Fibroblast of mammary gland (primary cell): ENCODE measurements around the gene NCS1.

Experiments
- DNase-seq: peaks from one replicate; pipeline ENCODE4 v3.0.0-alpha.2; 2010; ENCODE audit warnings: low read depth
- H3K4me3 ChIP-seq: 2 replicates; pipeline ENCODE4 v1.5.1; 2011; ENCODE audit warnings: low read depth, mild to moderate bottlenecking, low read length, moderate library complexity; ENCODE audit not compliant: control insufficient read depth
- TF ChIP-seq, protein P1 (sequence below): conservative IDR thresholded peaks from 2 replicates; pipeline ENCODE4 v1.5.1; 2011; ENCODE audit warnings: low read depth, low read length, inconsistent platforms; ENCODE audit not compliant: control insufficient read depth, insufficient read depth

The NCS1 gene

GRCh38 chr9:130177898-130178805 is 5.9 kb downstream of the NCS1 start:
- TF ChIP-seq, protein P1, sequence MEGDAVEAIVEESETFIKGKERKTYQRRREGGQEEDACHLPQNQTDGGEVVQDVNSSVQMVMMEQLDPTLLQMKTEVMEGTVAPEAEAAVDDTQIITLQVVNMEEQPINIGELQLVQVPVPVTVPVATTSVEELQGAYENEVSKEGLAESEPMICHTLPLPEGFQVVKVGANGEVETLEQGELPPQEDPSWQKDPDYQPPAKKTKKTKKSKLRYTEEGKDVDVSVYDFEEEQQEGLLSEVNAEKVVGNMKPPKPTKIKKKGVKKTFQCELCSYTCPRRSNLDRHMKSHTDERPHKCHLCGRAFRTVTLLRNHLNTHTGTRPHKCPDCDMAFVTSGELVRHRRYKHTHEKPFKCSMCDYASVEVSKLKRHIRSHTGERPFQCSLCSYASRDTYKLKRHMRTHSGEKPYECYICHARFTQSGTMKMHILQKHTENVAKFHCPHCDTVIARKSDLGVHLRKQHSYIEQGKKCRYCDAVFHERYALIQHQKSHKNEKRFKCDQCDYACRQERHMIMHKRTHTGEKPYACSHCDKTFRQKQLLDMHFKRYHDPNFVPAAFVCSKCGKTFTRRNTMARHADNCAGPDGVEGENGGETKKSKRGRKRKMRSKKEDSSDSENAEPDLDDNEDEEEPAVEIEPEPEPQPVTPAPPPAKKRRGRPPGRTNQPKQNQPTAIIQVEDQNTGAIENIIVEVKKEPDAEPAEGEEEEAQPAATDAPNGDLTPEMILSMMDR: no peak
- H3K4me3 ChIP-seq: no peak overlapping the region

DNA sequence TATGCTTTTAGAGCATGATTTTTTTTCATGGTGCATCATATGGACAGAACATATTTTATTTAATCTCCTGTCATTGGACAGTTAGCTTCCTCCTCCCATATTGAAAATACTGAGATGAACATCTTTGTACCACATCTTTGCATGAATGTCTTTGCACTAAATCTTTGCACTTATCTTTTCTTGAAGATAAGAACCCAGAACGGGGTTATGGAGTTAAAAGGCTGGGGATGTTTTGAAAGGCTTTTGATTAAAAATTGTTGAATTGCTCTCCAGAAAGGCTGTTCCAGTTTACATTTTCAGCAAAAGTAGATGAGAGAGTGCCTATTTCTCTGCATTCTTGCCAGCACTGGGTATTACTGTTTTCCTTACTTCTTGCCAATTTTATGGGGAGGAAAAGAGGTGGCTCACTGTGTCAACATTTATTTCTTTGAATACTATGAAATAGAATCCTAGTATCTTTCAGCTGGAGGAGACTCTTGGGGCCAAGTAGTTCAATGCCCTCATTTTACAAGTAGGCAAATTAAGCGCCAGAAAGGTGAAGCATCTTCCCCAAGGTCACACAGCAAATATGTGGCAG is 7.2 kb downstream of the NCS1 start:
- TF ChIP-seq, protein P1: no peak
- H3K4me3 ChIP-seq: no peak overlapping the region
- no peak for DNase-seq

More at GRCh38 chr9:130177898-130178805, 5.9 kb downstream of the NCS1 start:
- no peak for DNase-seq

- DNase-seq: no peak
- TF ChIP-seq, protein P1: no peak
Measured at GRCh38 chr9:130180516-130180915, 8.3 kb downstream of the NCS1 start.

GRCh38 chr9:130181678-130182380 is 9.6 kb downstream of the NCS1 start:
- no peak overlapping the region for H3K4me3 ChIP-seq
- DNase-seq: no peak
- TF ChIP-seq, protein P1: no peak

More at GRCh38 chr9:130180516-130180915, 8.3 kb downstream of the NCS1 start:
- H3K4me3 ChIP-seq: no peak overlapping the region

DNA sequence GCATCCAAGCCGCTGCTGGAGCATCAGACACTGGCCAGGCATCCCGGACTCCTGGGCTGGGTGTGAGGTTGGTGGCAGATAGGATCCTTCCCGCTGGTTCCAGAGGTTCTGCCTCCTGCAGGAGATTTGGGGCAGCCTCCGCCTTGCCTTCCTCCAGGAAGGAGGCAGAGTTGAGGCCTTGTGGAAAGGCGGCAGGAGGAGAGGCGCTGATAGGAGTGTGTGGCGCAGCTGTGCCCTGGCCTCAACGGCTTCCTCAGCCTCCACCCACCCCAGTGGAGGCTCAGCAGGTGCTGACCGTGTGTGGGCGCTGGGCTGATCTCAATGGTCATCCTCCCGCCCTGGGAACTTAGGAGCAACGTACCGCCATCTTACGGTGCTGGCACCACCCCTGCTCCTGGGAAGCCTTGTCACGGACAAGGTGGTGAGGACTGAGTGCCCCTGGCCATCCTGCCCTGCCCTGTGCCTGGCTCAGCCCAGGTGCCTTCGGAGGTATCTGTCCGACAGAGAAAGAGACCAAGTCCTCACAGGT is 10.2 kb downstream of the NCS1 start:
- H3K4me3 ChIP-seq: no peak overlapping the region
- TF ChIP-seq, protein P1: no peak

DNA sequence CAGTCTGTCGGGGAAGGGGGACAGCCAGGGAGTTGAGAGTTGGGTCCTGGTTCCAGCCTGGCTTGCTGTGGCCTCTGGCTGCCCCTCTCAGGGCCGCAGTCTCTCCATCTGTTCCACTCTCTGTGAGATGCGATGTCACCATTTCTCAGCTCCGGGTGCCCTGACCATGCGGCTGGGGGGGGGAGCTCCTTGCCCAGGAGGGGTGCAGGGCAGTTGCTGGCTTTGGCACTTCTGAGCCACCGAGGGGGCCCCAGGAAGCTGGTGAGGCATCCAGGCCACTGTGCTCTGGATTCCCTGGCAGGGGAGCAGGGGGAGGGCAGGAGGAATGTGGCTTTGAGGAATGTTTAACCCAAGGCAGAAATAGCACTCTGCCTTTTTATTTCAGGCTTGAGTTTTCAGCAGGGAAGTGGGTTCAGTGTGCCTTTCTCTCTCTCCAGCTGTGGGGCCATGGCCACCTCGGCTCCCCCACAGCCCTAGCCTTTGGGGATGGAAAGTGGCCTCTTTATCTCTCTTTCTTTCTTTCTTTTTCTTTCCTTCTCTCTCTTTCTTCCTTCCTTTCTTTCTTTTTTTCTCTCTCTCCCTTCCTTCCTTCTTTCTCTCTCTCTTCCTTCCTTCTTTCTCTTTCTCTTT is 11.0 kb downstream of the NCS1 start:
- peak; percentile 42 for DNase-seq
- no peak overlapping the region for H3K4me3 ChIP-seq
- TF ChIP-seq, protein P1: no peak

More for the DNA sequence above, 10.2 kb downstream of the NCS1 start:
- DNase-seq: no peak
